Measurements from ENCODE around the gene STON2.
"Not testable (repeated sequence)": the region's sequence is repeated elsewhere in the genome, so short reads cannot be mapped to it uniquely, and the experiment has no call there.

The STON2 gene

DNA sequence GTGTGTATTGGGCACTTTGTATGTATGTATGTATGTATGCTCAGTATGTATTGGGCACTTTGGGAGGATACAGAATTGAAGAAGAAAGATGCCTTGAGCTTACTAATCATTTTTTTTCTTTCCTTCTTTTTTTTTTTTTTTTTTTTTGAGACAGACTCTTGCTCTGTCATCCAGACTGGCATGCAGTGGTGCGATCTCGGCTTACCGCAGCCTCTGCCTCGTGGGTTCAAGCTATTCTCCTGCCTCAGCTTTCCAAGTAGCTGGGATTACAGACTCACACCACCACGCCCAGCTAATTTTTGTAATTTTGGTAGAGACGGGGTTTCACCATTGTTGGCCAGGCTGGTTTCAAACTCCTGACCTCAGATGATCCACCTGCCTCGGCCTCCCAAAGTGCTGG is 176.3 kb downstream of the STON2 start:
- not testable (repeated sequence) for DNase-seq (ENCODE audit: low read depth in 2 of 2)

DNA sequence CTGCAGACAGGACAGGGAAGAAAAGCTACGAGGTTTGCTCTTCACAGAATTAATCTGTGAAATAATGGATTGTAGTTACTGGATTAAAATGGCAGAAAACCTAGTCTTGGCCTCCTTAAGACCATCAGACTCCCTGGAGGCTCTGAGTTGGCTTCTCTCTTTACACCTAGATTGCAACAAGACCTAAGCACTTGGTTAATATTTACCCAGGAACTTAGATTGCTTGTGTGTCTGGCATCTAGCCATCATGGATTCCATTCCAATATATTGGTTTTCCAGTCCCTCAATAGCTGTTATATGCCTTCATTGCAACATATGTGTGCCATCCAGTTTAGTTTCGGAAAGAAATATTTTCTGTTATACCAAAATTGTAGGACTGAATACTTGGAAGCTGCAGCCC is 177.4 kb downstream of the STON2 start:
- DNase-seq (ENCODE audit: low read depth in 2 of 2) = no peak

DNA sequence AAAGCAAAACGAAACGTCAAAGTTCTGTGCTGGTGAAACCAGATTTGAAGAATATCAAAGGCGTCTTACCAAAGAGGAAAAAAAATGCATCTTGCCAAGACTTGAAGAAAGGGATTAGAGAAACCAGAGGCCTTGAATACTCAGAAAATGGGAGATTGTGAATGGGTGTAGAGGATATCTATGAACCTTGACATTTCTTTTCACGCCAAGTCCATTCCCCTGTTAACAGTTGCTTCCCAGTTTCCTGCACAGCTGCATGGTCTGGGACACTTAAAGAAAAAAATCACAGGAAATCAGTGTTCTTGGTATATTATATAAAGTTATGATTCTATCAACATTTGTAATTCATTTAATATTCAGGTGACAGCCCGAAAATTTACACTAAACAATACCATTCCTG is 178.0 kb downstream of the STON2 start:
- DNase-seq (ENCODE audit: low read depth in 2 of 2) = no peak

DNA sequence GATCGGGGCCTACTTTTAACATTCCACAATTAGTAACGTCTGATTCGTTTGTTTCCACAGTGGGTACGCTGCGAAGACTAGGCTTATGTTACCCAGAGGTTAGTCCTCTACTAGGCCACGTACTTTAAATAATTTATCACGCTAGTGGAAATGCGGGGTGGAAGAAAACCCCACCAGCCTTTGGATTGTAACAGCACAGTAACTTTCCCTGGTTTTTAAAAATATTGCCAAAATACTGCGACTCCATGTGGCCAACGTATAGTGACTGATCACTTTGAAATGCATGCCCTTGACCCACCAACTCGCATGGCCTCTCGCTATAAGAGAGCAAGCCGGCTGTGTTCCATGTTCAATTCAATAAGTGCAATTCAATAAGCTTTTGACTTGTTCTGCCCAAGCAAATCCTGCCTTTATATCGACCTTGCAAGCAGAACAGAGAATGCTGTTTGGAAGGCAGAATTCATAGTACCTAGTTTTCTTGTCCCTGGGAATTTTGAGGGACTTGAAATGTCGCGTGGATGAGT is 178.5 kb downstream of the STON2 start:
- DNase-seq (ENCODE audit: low read depth in 2 of 2) = no peak

DNA sequence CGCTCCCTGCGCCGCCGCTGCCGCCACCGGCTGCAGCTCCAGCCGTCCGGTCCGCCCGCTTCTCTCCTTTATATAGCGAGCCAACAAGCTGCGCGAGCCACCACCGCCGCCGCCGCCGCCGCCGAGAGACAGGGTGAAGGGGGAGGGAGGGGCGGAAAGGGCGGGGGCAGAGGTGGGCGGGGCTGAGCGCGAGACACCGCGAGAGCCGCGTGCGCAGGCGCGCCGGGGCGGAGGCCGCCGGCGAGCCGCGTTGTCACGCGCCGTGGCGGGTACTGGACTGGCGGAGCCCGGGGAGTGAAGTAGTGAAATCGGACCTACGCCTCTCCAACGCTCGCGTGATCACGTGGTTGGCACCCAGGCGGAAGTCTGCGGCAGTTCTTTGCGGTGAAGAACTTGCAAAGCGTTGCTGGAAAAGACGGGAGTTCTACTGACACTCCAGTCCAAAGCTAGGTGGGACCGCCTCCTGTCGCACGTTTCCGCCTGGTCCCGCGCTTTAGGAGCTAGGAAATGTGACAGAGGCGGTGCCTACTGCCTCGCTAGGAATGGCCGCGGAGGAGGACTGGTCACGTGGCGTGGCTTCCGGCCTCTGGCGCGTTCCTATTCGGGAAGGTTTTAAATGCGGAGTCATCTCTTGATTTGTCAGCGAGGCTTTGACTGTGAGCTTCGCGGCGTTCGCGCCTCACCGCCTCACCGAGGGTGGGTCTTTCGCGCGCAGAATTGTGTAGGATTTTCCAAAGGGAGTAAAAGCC is 179.1 kb downstream of the STON2 start, which contains the start of gene GTF2A1:
GTF2A1 (minus strand) TSS at position 130 of the 749 bp plus-strand sequence. CDS start 441 bp downstream, outside the sequence.
- peak; percentile 92 to 93 for DNase-seq (ENCODE audit: low read depth in 2 of 2)

DNA sequence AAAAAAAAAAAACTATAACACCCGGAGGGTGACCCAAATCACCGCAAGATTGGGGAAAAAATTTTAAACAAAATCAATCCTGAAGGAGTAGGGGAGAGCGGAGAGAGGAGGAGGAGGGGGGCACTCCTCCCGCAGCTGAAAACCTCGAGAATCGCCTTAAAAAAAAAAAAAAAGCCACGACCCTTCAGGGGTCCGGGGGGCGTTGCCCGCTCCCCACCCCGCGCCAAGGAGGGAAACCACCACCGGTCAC is 179.6 kb downstream of the STON2 start:
- DNase-seq (ENCODE audit: low read depth in 2 of 2) = no peak

DNA sequence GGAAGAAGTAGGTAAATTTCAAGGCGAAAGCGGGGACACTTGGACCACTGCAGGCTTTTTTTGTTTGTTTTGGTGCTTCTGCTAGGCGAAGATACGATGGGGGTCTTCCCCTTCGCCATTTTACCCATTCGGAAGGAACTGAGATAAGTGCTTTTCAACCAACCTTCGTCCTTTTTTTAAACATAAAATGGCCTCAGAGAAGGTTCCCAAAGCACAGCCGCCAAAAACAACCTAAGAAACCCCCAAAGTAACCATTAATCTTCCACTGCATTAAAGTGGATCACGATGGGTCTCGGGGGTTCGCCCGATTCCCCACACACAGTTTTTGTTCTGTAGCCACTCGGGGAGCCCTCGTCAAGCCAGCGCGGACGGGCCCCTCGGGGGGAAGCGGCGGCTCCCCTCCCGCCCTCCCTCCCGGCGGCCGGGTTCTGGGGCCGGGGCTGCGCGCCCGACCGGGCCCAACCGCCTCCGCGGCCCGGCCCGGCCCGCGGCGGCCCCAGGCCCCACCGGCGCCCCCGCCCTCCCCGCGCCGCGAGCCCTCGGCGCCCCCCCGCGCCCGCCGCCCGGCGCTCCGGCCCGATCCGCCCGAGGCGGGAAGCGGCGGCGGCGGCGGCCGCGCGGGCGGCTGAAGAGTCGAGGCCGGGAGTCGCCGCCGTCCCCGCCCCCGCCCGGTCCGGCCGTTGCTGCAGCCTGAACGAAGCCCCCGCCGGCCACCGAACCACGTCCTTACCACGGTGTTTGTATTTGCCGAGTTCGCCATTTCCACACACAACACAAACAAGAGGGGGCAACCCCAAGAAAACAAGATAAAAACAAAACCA is 180.2 kb downstream of the STON2 start:
- no peak for DNase-seq (ENCODE audit: low read depth in 2 of 2)

DNA sequence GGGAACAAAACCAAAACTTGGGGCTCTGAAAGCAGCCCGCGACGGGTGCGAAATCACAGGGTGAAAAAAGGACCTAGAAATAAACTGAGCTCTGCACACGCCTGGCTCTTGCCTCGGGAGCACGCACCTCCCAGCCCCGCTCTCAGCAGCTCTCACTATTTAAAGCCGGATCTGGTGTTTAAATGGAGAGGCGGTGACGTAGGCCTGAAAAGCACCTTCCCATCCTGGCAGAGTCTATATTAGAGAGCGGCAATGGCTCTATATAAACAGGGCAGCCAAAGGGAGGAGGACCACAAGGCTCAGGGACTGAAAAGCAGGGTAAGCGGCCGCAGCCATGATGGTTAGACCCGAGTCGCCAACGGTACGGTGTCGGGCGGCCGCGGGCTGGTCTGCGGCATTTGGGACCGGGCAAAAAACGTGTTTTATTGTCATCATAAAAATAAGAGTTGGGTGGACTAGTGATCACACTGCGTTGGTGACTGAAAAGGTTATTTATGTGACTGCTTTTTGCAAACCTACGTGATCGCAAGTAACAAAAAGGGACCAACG is 180.8 kb downstream of the STON2 start:
- peak; percentile 95 to 97 for DNase-seq (ENCODE audit: low read depth in 2 of 2)

DNA sequence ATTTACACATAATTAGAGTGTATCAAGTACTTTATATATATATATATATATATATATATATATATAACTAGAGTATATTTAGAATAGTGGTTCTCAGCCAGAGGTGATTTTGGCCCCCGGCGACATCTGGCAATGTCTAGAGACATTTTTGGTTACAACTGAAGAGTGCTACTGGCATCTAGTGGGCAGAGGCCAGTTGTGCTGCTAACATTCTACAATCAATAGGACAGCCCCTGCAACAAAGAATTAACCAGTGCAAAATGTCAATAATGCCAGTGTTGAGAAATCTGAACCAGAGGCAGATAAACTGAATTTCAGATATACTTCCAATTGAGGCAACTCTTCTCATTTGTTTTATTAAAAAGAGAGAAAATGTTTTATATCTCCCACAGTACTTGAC is 188.3 kb downstream of the STON2 start:
- no peak for DNase-seq (ENCODE audit: low read depth in 2 of 2)

Measured in fibroblast of skin of left biceps (primary cell).